ENCODE data around the gene OPA3.
A peak's percentile ranks its signal among the peaks of the same experiment; 100 is the strongest.

Gene OPA3

GRCh38 chr19:45613926-45614725 lies 29.5 kb upstream of the OPA3 start:
- Histone ChIP-seq H3K36me3 (ENCODE audit: insufficient read depth, low read length) (peaks cover 71% of the 10 kb centered on the region), H4K20me1 (ENCODE audit: insufficient read depth, low read length) (no peaks in the 10 kb centered on the region), H3K27ac (ENCODE audit: low read depth, low read length, poor library complexity, severe bottlenecking) (no peak overlapping the region), H3K27me3 (ENCODE audit: insufficient read depth, low read length) (no peaks in the 10 kb centered on the region), H3K4me2 (ENCODE audit: low read length) (no peak overlapping the region), H3K4me3 (ENCODE audit: low read depth, low read length, poor library complexity, severe bottlenecking) (no peak overlapping the region), H3K4me1 (ENCODE audit: insufficient read depth, low read length, severe bottlenecking) (no peaks in the 10 kb centered on the region), H2AFZ (ENCODE audit: low read length) (no peak overlapping the region), H3K9me2 (ENCODE audit: low read depth, low read length) (no peaks in the 10 kb centered on the region), H3K9ac (ENCODE audit: low read length) (no peak overlapping the region), H3K9me3 (ENCODE audit: low read length) (0 out of 2 replicates have a peak, but pooled peaks cover 5% of the 10 kb centered on the region), H3K79me2 (ENCODE audit: insufficient read depth, low read length) (no peaks in the 10 kb centered on the region), H3F3A (ENCODE audit: insufficient read depth, low read length) (no peaks in the 10 kb centered on the region)
- TF ChIP-seq CTCF (IDR thresholded peaks at IDR 0.05; ENCODE audit: low read length) = no peak
- TF ChIP-seq EZH2 (IDR thresholded peaks at IDR 0.05; ENCODE audit: borderline replicate concordance, low read length) = no peak

- peaks cover 51% of the 10 kb centered on the region for H3K36me3 ChIP-seq (ENCODE audit: insufficient read depth, low read length)
- 0 out of 2 replicates have a peak, but pooled peaks cover 5% of the 10 kb centered on the region for H3K9me3 ChIP-seq (ENCODE audit: low read length)
- TF ChIP-seq EZH2 (IDR thresholded peaks at IDR 0.05; ENCODE audit: borderline replicate concordance, low read length) (no peak), CTCF (IDR thresholded peaks at IDR 0.05; ENCODE audit: low read length) (no peak)
- no peaks in the 10 kb centered on the region for H3K4me1 ChIP-seq (ENCODE audit: insufficient read depth, low read length, severe bottlenecking)
- H3F3A ChIP-seq (ENCODE audit: insufficient read depth, low read length) = no peaks in the 10 kb centered on the region
- H3K27ac ChIP-seq (ENCODE audit: low read depth, low read length, poor library complexity, severe bottlenecking) = no peak overlapping the region
- H3K79me2 ChIP-seq (ENCODE audit: insufficient read depth, low read length) = no peaks in the 10 kb centered on the region
- H3K4me3 ChIP-seq (ENCODE audit: low read depth, low read length, poor library complexity, severe bottlenecking) = no peak overlapping the region
- no peaks in the 10 kb centered on the region for H3K27me3 ChIP-seq (ENCODE audit: insufficient read depth, low read length)
- H3K9me2 ChIP-seq (ENCODE audit: low read depth, low read length) = no peaks in the 10 kb centered on the region
- H3K9ac ChIP-seq (ENCODE audit: low read length) = no peak overlapping the region
- H3K4me2 ChIP-seq (ENCODE audit: low read length) = no peak overlapping the region
- H4K20me1 ChIP-seq (ENCODE audit: insufficient read depth, low read length) = no peaks in the 10 kb centered on the region
- no peak overlapping the region for H2AFZ ChIP-seq (ENCODE audit: low read length)
Observed at GRCh38 chr19:45608948-45609347, 24.3 kb upstream of the OPA3 start.

DNA sequence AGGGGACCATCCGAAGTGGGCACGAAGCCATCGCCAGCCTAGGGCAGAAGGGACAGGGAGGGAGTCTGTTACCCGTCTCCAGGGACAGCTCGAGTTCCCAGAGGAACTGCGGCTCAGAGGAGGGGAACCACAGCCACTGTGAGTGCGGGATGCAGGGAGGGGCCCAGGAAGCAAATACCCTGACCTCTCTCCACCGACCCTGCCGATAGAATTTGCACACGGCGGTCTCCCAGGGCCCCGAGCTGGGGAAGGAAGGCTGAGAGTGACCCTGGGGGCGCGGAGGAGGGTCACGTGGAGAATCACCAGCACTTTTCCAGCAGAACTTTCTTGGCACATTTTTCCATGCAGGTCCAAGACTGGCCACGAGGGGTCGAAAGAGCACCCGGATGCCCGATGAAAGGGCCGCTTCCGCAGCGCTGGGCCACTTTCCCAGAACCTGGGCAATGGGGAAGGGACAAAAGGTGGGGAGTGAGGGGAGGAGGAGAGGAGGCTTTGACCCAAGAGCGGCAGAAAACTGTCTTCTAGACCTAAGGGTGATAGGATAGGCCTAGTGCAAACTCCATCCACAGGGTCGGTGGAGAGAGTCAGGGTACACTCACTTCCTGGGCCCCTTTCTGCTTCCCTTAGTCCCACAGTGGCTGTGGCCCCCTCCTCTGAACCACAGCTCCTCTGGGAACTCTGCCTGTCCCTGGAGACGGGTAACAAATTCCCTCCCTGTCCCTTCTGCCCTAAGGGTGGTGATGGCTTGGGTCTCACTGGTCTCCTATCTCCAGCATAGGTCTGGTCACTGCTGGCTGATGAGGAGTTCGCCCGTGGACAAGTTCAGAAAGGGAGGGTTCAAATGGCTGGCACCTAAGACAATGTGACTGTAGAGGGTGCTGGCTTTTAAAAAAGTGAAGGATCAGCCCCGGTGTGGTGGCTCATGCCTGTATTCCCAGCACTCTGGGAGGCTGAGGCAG lies 22.7 kb upstream of the OPA3 start:
- Histone ChIP-seq H3K9me3 (ENCODE audit: low read length) (0 out of 2 replicates have a peak, but pooled peaks cover 5% of the 10 kb centered on the region), H3K27me3 (ENCODE audit: insufficient read depth, low read length) (no peaks in the 10 kb centered on the region), H3K9me2 (ENCODE audit: low read depth, low read length) (no peaks in the 10 kb centered on the region), H4K20me1 (ENCODE audit: insufficient read depth, low read length) (no peaks in the 10 kb centered on the region), H2AFZ (ENCODE audit: low read length) (no peak overlapping the region), H3K4me1 (ENCODE audit: insufficient read depth, low read length, severe bottlenecking) (no peaks in the 10 kb centered on the region), H3K4me2 (ENCODE audit: low read length) (no peak overlapping the region), H3K27ac (ENCODE audit: low read depth, low read length, poor library complexity, severe bottlenecking) (no peak overlapping the region), H3F3A (ENCODE audit: insufficient read depth, low read length) (no peaks in the 10 kb centered on the region), H3K36me3 (ENCODE audit: insufficient read depth, low read length) (peaks cover 36% of the 10 kb centered on the region), H3K9ac (ENCODE audit: low read length) (no peak overlapping the region), H3K4me3 (ENCODE audit: low read depth, low read length, poor library complexity, severe bottlenecking) (no peak overlapping the region), H3K79me2 (ENCODE audit: insufficient read depth, low read length) (no peaks in the 10 kb centered on the region)
- TF ChIP-seq CTCF (IDR thresholded peaks at IDR 0.05; ENCODE audit: low read length) (peak; percentile 60), EZH2 (IDR thresholded peaks at IDR 0.05; ENCODE audit: borderline replicate concordance, low read length) (no peak)

All from OCI-LY1 (cell line).